Nephron (organoid): ENCODE data around the gene MRM2.

ENCODE experiments used
- H3K27ac Mint-ChIP-seq, 3 experiments: 2 replicates each; pipeline ENCODE4 v1.8.0; 2020; ENCODE audit warnings: mixed read lengths in 3 of 3, mild to moderate bottlenecking in 2 of 3, moderate library complexity in 1 of 3
- H3K27me3 Mint-ChIP-seq: 2 replicates; pipeline ENCODE4 v1.8.0; 2021; ENCODE audit warnings: low read depth, mild to moderate bottlenecking, moderate library complexity, mixed read lengths
- H3K36me3 Mint-ChIP-seq: 2 replicates; pipeline ENCODE4 v1.8.0; 2020; ENCODE audit warnings: low read depth, mixed read lengths
- H3K4me1 Mint-ChIP-seq: 2 replicates; pipeline ENCODE4 v1.8.0; 2020; ENCODE audit warnings: mixed read lengths
- H3K4me3 Mint-ChIP-seq, 3 experiments: 2 replicates each; pipeline ENCODE4 v1.8.0; 2020; ENCODE audit warnings: mild to moderate bottlenecking in 3 of 3, mixed read lengths in 3 of 3, moderate library complexity in 2 of 3
- H3K9me3 Mint-ChIP-seq: 2 replicates; pipeline ENCODE4 v1.8.0; 2020; ENCODE audit warnings: mixed read lengths
- CTCF ChIP-seq, 3 experiments: fragments of 200-600 bp; sonication (generic); IDR thresholded peaks; one replicate each; pipeline ENCODE4 v1.5.0; 2021; ENCODE audit warnings: antibody characterized with exemption in 3 of 3; ENCODE audit not compliant: unreplicated experiment in 3 of 3

Gene MRM2

GRCh38 chr7:2217206-2217605 is 24.8 kb downstream of the MRM2 start:
- H3K4me1 Mint-ChIP-seq = no peaks in the 10 kb centered on the region
- TF ChIP-seq CTCF (IDR thresholded peaks at IDR 0.05; ENCODE audit: unreplicated experiment in 3 of 3) = no peak
- no peaks in the 10 kb centered on the region for H3K27me3 Mint-ChIP-seq
- H3K36me3 Mint-ChIP-seq = peaks cover 60% of the 10 kb centered on the region
- H3K9me3 Mint-ChIP-seq = no peaks in the 10 kb centered on the region
- no peak overlapping the region for H3K27ac Mint-ChIP-seq
- no peak overlapping the region for H3K4me3 Mint-ChIP-seq

GRCh38 chr7:2215851-2216250 is 26.2 kb downstream of the MRM2 start:
- Mint-ChIP-seq H3K9me3 (no peaks in the 10 kb centered on the region), H3K27ac (no peak overlapping the region), H3K4me3 (no peak overlapping the region), H3K27me3 (no peaks in the 10 kb centered on the region), H3K4me1 (no peaks in the 10 kb centered on the region), H3K36me3 (peaks cover 64% of the 10 kb centered on the region)
- TF ChIP-seq CTCF (IDR thresholded peaks at IDR 0.05; ENCODE audit: unreplicated experiment in 3 of 3) = no peak

- Mint-ChIP-seq H3K9me3 (no peaks in the 10 kb centered on the region), H3K4me3 (no peak overlapping the region), H3K27ac (no peak overlapping the region), H3K27me3 (no peaks in the 10 kb centered on the region), H3K4me1 (no peaks in the 10 kb centered on the region), H3K36me3 (peaks cover 64% of the 10 kb centered on the region)
- no peak for TF ChIP-seq CTCF (IDR thresholded peaks at IDR 0.05; ENCODE audit: unreplicated experiment in 3 of 3)
Measured at GRCh38 chr7:2214636-2215035, 27.4 kb downstream of the MRM2 start.

- no peaks in the 10 kb centered on the region for H3K9me3 Mint-ChIP-seq
- no peak overlapping the region for H3K4me3 Mint-ChIP-seq
- peaks cover 3% of the 10 kb centered on the region for H3K27me3 Mint-ChIP-seq
- no peak for TF ChIP-seq CTCF (IDR thresholded peaks at IDR 0.05; ENCODE audit: unreplicated experiment in 3 of 3)
- peaks cover 69% of the 10 kb centered on the region for H3K36me3 Mint-ChIP-seq
- no peaks in the 10 kb centered on the region for H3K4me1 Mint-ChIP-seq
- H3K27ac Mint-ChIP-seq = no peak overlapping the region
Measured at GRCh38 chr7:2213551-2214215, 28.3 kb downstream of the MRM2 start.

- Mint-ChIP-seq H3K4me1 (no peaks in the 10 kb centered on the region), H3K27me3 (peaks cover 3% of the 10 kb centered on the region), H3K4me3 (no peak overlapping the region), H3K27ac (no peak overlapping the region), H3K36me3 (peaks cover 72% of the 10 kb centered on the region), H3K9me3 (no peaks in the 10 kb centered on the region)
- no peak for TF ChIP-seq CTCF (IDR thresholded peaks at IDR 0.05; ENCODE audit: unreplicated experiment in 3 of 3)
Measured at GRCh38 chr7:2212906-2213305, 29.1 kb downstream of the MRM2 start.

GRCh38 chr7:2211926-2212325 is 30.1 kb downstream of the MRM2 start:
- Mint-ChIP-seq H3K9me3 (no peaks in the 10 kb centered on the region), H3K27ac (no peak overlapping the region), H3K4me3 (no peak overlapping the region), H3K36me3 (peaks cover 74% of the 10 kb centered on the region), H3K27me3 (peaks cover 3% of the 10 kb centered on the region), H3K4me1 (no peaks in the 10 kb centered on the region)
- TF ChIP-seq CTCF (IDR thresholded peaks at IDR 0.05; ENCODE audit: unreplicated experiment in 3 of 3) = no peak
